ENCODE data around the gene LOXL1. TPM values are rescaled to one million over a fixed set of nuclear protein-coding genes. Genes with fewer than 3 reads are reported as not detected.
"Not testable (repeated sequence)": the region's sequence is repeated elsewhere in the genome, so short reads cannot be mapped to it uniquely, and the experiment has no call there.

Gene LOXL1
- total RNA-seq, 1 donor from 2014 or later = 5.3 TPM

DNA sequence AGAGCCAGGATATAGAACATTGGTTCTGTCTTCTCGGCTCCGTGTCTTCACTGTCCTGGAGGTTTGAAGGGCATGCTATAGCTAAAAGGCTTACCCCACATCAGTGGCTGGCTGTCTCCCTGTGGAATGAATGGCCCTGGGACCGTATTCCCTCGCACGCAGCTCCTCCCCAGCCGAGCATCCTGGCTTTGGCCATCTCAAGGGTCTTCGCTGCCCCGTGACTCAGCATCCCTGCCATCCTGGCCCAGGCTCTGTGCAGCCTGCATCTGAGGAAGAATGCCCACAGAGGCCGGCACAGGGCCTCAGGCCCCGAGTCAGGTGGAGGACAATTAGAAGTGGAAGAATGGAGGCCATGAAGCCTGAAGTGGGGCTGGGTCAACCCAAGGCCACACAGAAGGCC lies 11.0 kb downstream of the LOXL1 start:
- no peak for FAIRE-seq
- Histone ChIP-seq H3K4me3 (ENCODE audit: low read depth, low read length) (no peak overlapping the region), H3K36me3 (ENCODE audit: control insufficient read depth, insufficient read depth, low read length) (no peaks in the 10 kb centered on the region), H3K27me3 (ENCODE audit: control insufficient read depth, insufficient read depth, low read length) (no peaks in the 10 kb centered on the region)
- TF ChIP-seq, protein P1, sequence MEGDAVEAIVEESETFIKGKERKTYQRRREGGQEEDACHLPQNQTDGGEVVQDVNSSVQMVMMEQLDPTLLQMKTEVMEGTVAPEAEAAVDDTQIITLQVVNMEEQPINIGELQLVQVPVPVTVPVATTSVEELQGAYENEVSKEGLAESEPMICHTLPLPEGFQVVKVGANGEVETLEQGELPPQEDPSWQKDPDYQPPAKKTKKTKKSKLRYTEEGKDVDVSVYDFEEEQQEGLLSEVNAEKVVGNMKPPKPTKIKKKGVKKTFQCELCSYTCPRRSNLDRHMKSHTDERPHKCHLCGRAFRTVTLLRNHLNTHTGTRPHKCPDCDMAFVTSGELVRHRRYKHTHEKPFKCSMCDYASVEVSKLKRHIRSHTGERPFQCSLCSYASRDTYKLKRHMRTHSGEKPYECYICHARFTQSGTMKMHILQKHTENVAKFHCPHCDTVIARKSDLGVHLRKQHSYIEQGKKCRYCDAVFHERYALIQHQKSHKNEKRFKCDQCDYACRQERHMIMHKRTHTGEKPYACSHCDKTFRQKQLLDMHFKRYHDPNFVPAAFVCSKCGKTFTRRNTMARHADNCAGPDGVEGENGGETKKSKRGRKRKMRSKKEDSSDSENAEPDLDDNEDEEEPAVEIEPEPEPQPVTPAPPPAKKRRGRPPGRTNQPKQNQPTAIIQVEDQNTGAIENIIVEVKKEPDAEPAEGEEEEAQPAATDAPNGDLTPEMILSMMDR (IDR thresholded peaks at IDR 0.05; ENCODE audit: insufficient read depth, low read length, severe bottlenecking) = no peak
- DNase-seq (ENCODE audit: low read depth) = no peak

DNA sequence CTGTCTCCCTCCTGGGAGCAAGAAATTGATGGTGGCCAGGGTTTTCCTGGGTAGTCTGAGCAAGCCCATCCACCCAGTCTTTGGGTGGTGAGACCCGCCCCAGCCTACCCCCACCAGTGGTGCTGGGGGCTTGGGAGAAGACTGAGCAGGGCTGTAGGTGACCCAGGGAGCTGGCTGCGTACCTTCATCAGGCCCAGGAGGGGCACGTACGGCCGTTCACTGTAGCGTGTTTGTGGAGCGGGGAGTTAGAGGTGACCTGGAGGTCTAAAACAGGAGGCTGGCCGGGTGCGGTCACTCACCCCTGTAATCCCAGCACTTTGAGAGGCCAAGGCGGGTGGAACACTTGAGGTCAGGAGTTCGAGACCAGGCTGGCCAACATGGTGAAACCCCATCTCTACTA lies 11.5 kb downstream of the LOXL1 start:
- DNase-seq (ENCODE audit: low read depth) (no peak), FAIRE-seq (no peak)
- TF ChIP-seq, protein P1 (IDR thresholded peaks at IDR 0.05; ENCODE audit: insufficient read depth, low read length, severe bottlenecking) = no peak
- H3K36me3 ChIP-seq (ENCODE audit: control insufficient read depth, insufficient read depth, low read length) = no peaks in the 10 kb centered on the region
- no peaks in the 10 kb centered on the region for H3K27me3 ChIP-seq (ENCODE audit: control insufficient read depth, insufficient read depth, low read length)
- no peak overlapping the region for H3K4me3 ChIP-seq (ENCODE audit: low read depth, low read length)

- not testable (repeated sequence) for H3K36me3 ChIP-seq (ENCODE audit: control insufficient read depth, insufficient read depth, low read length); H3K4me3 ChIP-seq (ENCODE audit: low read depth, low read length); DNase-seq (ENCODE audit: low read depth); H3K27me3 ChIP-seq (ENCODE audit: control insufficient read depth, insufficient read depth, low read length); FAIRE-seq
Observed at GRCh38 chr15:73938516-73938915, 12.3 kb downstream of the LOXL1 start.

- Histone ChIP-seq H3K4me3 (ENCODE audit: low read depth, low read length) (no peak overlapping the region), H3K27me3 (ENCODE audit: control insufficient read depth, insufficient read depth, low read length) (no peaks in the 10 kb centered on the region), H3K36me3 (ENCODE audit: control insufficient read depth, insufficient read depth, low read length) (no peaks in the 10 kb centered on the region)
- TF ChIP-seq, protein P1 (IDR thresholded peaks at IDR 0.05; ENCODE audit: insufficient read depth, low read length, severe bottlenecking) = no peak
- FAIRE-seq (no peak), DNase-seq (ENCODE audit: low read depth) (no peak)
Observed at GRCh38 chr15:73939138-73939537, 12.9 kb downstream of the LOXL1 start.

- Histone ChIP-seq H3K36me3 (ENCODE audit: control insufficient read depth, insufficient read depth, low read length) (no peaks in the 10 kb centered on the region), H3K4me3 (ENCODE audit: low read depth, low read length) (no peak overlapping the region), H3K27me3 (ENCODE audit: control insufficient read depth, insufficient read depth, low read length) (no peaks in the 10 kb centered on the region)
- TF ChIP-seq, protein P1 (IDR thresholded peaks at IDR 0.05; ENCODE audit: insufficient read depth, low read length, severe bottlenecking) = no peak
- FAIRE-seq = no peak
- no peak for DNase-seq (ENCODE audit: low read depth)
Observed at GRCh38 chr15:73940061-73940981, 14.1 kb downstream of the LOXL1 start.

DNA sequence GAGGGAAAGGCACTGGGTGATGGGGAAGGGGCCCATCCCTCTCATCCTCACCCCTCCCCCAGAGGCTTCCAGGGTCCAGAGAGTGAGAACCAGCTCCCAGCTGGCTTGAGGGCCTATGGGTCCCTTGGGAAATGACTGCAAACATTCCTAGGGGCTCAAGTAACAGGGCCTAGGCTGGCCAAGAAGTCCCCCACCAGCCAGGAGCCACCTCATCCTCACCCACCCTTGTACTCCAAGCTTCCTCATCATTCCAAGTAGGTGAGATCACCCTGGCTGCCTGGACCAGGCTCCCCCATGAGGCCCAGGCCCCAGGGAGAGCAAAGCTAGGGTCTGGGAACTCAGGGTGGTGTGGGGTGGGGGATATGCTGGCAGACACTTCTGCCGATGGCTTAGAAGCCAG lies 14.8 kb downstream of the LOXL1 start:
- no peak overlapping the region for H3K4me3 ChIP-seq (ENCODE audit: low read depth, low read length)
- no peaks in the 10 kb centered on the region for H3K27me3 ChIP-seq (ENCODE audit: control insufficient read depth, insufficient read depth, low read length)
- peak; percentile 41 for DNase-seq (ENCODE audit: low read depth)
- FAIRE-seq = no peak
- TF ChIP-seq, protein P1 (IDR thresholded peaks at IDR 0.05; ENCODE audit: insufficient read depth, low read length, severe bottlenecking) = no peak
- H3K36me3 ChIP-seq (ENCODE audit: control insufficient read depth, insufficient read depth, low read length) = no peaks in the 10 kb centered on the region
